Fibroblast of the aortic adventitia (primary cell): ENCODE data around the gene SFSWAP. TPM values are rescaled to one million over a fixed set of nuclear protein-coding genes. Genes with fewer than 3 reads are reported as not detected.

Source experiments
- DNase-seq: peaks from one replicate; pipeline ENCODE4 v3.0.0-alpha.2; 2010; ENCODE audit warnings: low read depth
- H3K4me3 ChIP-seq: 2 replicates; pipeline ENCODE4 v1.5.1; 2011; ENCODE audit warnings: low read depth, mild to moderate bottlenecking, control low read depth, low read length, moderate library complexity
- total RNA-seq: library from RNA; depleted of rRNA; stranded (reverse); fragments of >200 nt; gene quantifications from 2 replicates; pipeline ENCODE4 v1.2.3, GENCODE V29; 2012; ENCODE audit warnings: low replicate concordance
- TF ChIP-seq, protein P1 (sequence below): IDR thresholded peaks from 2 replicates; pipeline ENCODE4 v1.5.1; 2011; ENCODE audit warnings: mild to moderate bottlenecking, low read length, control low read depth, inconsistent platforms; ENCODE audit not compliant: insufficient read depth

SFSWAP gene
- total RNA-seq, 1 donor, result 27.0 TPM

DNA sequence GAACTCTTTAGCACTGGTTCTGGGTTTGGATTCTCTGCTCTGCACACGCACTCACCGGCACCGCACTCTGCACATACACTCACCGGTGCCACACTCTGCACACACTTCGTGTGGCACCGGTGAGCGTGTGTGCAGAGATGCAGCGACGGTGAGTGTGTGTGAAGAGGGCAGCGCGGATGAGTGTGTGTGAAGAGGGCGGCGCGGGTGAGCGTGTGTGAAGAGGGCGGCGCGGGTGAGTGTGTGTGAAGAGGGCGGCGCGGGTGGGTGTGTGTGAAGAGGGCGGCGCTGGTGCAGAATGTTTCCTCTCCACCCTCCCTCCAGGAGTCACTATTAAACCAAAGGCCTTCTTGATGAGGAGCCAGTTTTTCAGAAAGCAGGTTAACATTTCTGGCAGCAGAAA is 68.1 kb downstream of the SFSWAP start:
- TF ChIP-seq, protein P1, sequence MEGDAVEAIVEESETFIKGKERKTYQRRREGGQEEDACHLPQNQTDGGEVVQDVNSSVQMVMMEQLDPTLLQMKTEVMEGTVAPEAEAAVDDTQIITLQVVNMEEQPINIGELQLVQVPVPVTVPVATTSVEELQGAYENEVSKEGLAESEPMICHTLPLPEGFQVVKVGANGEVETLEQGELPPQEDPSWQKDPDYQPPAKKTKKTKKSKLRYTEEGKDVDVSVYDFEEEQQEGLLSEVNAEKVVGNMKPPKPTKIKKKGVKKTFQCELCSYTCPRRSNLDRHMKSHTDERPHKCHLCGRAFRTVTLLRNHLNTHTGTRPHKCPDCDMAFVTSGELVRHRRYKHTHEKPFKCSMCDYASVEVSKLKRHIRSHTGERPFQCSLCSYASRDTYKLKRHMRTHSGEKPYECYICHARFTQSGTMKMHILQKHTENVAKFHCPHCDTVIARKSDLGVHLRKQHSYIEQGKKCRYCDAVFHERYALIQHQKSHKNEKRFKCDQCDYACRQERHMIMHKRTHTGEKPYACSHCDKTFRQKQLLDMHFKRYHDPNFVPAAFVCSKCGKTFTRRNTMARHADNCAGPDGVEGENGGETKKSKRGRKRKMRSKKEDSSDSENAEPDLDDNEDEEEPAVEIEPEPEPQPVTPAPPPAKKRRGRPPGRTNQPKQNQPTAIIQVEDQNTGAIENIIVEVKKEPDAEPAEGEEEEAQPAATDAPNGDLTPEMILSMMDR, result no peak
- no peak overlapping the region for H3K4me3 ChIP-seq
- no peak for DNase-seq

DNA sequence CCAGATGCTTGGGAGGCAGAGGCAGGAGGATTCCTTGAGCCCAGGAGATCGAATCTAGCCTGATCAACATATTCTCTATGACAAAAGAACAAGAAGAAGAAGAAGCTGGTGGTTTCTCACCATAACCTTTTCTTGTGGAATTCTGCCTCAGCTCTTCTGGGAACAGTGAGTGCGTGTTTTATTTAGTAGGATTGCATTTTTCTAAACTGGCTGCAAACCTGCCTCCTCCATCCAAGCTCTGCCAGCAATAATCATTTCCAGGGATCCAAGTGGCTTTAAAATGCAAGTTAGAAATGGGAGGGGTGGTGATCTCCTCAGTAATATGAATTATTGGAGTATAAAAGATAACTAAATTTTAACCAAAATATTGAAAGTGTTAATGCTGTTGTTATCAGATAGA is 71.2 kb downstream of the SFSWAP start:
- no peak overlapping the region for H3K4me3 ChIP-seq
- no peak for DNase-seq
- TF ChIP-seq, protein P1, result no peak

GRCh38 chr12:131783915-131784541 is 73.1 kb downstream of the SFSWAP start:
- TF ChIP-seq, protein P1, result no peak
- peak; percentile 73 for DNase-seq
- H3K4me3 ChIP-seq, result peak overlapping the region; percentile 19

- DNase-seq, result no peak
- no peak overlapping the region for H3K4me3 ChIP-seq
- TF ChIP-seq, protein P1, result no peak
Measured at GRCh38 chr12:131784909-131785762, 74.2 kb downstream of the SFSWAP start.

GRCh38 chr12:131785763-131786330 is 75.0 kb downstream of the SFSWAP start:
- TF ChIP-seq, protein P1, result no peak
- H3K4me3 ChIP-seq, result no peak overlapping the region
- no peak for DNase-seq

GRCh38 chr12:131786331-131786730 is 75.4 kb downstream of the SFSWAP start:
- TF ChIP-seq, protein P1, result no peak
- H3K4me3 ChIP-seq, result no peak overlapping the region
- no peak for DNase-seq
